ENCODE data around the gene VPS39.

VPS39 gene

GRCh38 chr15:42153874-42154211 is 54.3 kb downstream of the VPS39 start:
- H3K4me1 ChIP-seq (ENCODE audit: control insufficient read depth, insufficient read depth, low read length) = no peaks in the 10 kb centered on the region; the same call in 1 of the 2 replicates
- no peak overlapping the region for H3K4me3 ChIP-seq (ENCODE audit: low read depth, low read length)
- peaks cover 0 to 3% of the 10 kb centered on the region in 2 experiments; a peak in 1 of 3 replicates for H3K36me3 ChIP-seq (ENCODE audit: control insufficient read depth in 2 of 2, insufficient read depth in 1 of 2, low read length in 2 of 2)
- ChIA-PET POLR2A (no interaction called here), CTCF (interaction anchor here (0.6 to 0.8 kb wide), 2 partner anchors 15 to 70 kb away, joined by 3 read pairs; no protein-coding TSS in a partner anchor)
- TF ChIP-seq ZNF830 (tag by site-specific recombination; IDR thresholded peaks at IDR 0.05; ENCODE audit: low read depth) (no peak), FEZF1 (tag by site-specific recombination; IDR thresholded peaks at IDR 0.05) (no peak), ZNF624 (tag by site-specific recombination; IDR thresholded peaks at IDR 0.05) (no peak), SP3 (tag by site-specific recombination; IDR thresholded peaks at IDR 0.05) (no peak), ZNF239 (tag by site-specific recombination; IDR thresholded peaks at IDR 0.05) (no peak), ZNF223 (tag by site-specific recombination; IDR thresholded peaks at IDR 0.05) (no peak), MEIS1 (CRISPR knock-in tag; IDR thresholded peaks at IDR 0.05; ENCODE audit: borderline replicate concordance) (no peak), SP2 (tag by site-specific recombination; IDR thresholded peaks at IDR 0.05) (no peak)
- TF ChIP-seq, protein P1, sequence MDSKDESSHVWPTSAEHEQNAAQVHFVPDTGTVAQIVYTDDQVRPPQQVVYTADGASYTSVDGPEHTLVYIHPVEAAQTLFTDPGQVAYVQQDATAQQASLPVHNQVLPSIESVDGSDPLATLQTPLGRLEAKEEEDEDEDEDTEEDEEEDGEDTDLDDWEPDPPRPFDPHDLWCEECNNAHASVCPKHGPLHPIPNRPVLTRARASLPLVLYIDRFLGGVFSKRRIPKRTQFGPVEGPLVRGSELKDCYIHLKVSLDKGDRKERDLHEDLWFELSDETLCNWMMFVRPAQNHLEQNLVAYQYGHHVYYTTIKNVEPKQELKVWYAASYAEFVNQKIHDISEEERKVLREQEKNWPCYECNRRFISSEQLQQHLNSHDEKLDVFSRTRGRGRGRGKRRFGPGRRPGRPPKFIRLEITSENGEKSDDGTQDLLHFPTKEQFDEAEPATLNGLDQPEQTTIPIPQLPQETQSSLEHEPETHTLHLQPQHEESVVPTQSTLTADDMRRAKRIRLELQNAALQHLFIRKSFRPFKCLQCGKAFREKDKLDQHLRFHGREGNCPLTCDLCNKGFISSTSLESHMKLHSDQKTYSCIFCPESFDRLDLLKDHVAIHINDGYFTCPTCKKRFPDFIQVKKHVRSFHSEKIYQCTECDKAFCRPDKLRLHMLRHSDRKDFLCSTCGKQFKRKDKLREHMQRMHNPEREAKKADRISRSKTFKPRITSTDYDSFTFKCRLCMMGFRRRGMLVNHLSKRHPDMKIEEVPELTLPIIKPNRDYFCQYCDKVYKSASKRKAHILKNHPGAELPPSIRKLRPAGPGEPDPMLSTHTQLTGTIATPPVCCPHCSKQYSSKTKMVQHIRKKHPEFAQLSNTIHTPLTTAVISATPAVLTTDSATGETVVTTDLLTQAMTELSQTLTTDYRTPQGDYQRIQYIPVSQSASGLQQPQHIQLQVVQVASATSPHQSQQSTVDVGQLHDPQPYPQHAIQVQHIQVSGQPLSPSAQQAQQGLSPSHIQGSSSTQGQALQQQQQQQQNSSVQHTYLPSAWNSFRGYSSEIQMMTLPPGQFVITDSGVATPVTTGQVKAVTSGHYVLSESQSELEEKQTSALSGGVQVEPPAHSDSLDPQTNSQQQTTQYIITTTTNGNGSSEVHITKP (tag by site-specific recombination; IDR thresholded peaks at IDR 0.05) = no peak
- no peaks in the 10 kb centered on the region for H3K9me3 ChIP-seq (ENCODE audit: control insufficient read depth, insufficient read depth, low read depth, low read length)
- no peak overlapping the region for H3K27ac ChIP-seq (ENCODE audit: extremely low read depth, low read depth, low read length)

GRCh38 chr15:42152921-42153698 is 55.0 kb downstream of the VPS39 start:
- H3K4me1 ChIP-seq (ENCODE audit: control insufficient read depth, insufficient read depth, low read length) = no peaks in the 10 kb centered on the region; the same call in 1 of the 2 replicates
- H3K27ac ChIP-seq (ENCODE audit: extremely low read depth, low read depth, low read length) = no peak overlapping the region
- ChIA-PET POLR2A (no interaction called here), CTCF (interaction anchor here (0.6 kb wide), 1 partner anchor 69 kb away, joined by 3 read pairs; no protein-coding TSS in a partner anchor)
- H3K9me3 ChIP-seq (ENCODE audit: control insufficient read depth, insufficient read depth, low read depth, low read length) = no peaks in the 10 kb centered on the region
- H3K4me3 ChIP-seq (ENCODE audit: low read depth, low read length) = no peak overlapping the region
- no peaks in the 10 kb centered on the region for H3K36me3 ChIP-seq (ENCODE audit: control insufficient read depth in 2 of 2, insufficient read depth in 1 of 2, low read length in 2 of 2)
- TF ChIP-seq, protein P2, sequence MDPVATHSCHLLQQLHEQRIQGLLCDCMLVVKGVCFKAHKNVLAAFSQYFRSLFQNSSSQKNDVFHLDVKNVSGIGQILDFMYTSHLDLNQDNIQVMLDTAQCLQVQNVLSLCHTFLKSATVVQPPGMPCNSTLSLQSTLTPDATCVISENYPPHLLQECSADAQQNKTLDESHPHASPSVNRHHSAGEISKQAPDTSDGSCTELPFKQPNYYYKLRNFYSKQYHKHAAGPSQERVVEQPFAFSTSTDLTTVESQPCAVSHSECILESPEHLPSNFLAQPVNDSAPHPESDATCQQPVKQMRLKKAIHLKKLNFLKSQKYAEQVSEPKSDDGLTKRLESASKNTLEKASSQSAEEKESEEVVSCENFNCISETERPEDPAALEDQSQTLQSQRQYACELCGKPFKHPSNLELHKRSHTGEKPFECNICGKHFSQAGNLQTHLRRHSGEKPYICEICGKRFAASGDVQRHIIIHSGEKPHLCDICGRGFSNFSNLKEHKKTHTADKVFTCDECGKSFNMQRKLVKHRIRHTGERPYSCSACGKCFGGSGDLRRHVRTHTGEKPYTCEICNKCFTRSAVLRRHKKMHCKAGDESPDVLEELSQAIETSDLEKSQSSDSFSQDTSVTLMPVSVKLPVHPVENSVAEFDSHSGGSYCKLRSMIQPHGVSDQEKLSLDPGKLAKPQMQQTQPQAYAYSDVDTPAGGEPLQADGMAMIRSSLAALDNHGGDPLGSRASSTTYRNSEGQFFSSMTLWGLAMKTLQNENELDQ (tag by site-specific recombination; IDR thresholded peaks at IDR 0.05; ENCODE audit: low read depth) = no peak
- TF ChIP-seq ZNF121 (tag by site-specific recombination; IDR thresholded peaks at IDR 0.05) = no peak
- no peak for TF ChIP-seq ZNF830 (tag by site-specific recombination; IDR thresholded peaks at IDR 0.05; ENCODE audit: low read depth)
- no peak for TF ChIP-seq ZNF777 (tag by site-specific recombination; IDR thresholded peaks at IDR 0.05; ENCODE audit: borderline replicate concordance)
- TF ChIP-seq WT1 (tag by site-specific recombination; IDR thresholded peaks at IDR 0.05) = no peak
- no peak for TF ChIP-seq ZNF37A (tag by site-specific recombination; IDR thresholded peaks at IDR 0.05)
- TF ChIP-seq IKZF3 (tag by site-specific recombination; IDR thresholded peaks at IDR 0.05) = no peak
- TF ChIP-seq ZNF529 (tag by site-specific recombination; IDR thresholded peaks at IDR 0.05; ENCODE audit: insufficient replicate concordance) = no peak
- TF ChIP-seq GLIS2 (tag by site-specific recombination; IDR thresholded peaks at IDR 0.05) = no peak
- TF ChIP-seq, protein P3, sequence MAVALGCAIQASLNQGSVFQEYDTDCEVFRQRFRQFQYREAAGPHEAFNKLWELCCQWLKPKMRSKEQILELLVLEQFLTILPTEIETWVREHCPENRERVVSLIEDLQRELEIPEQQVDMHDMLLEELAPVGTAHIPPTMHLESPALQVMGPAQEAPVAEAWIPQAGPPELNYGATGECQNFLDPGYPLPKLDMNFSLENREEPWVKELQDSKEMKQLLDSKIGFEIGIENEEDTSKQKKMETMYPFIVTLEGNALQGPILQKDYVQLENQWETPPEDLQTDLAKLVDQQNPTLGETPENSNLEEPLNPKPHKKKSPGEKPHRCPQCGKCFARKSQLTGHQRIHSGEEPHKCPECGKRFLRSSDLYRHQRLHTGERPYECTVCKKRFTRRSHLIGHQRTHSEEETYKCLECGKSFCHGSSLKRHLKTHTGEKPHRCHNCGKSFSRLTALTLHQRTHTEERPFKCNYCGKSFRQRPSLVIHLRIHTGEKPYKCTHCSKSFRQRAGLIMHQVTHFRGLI (tag by site-specific recombination; IDR thresholded peaks at IDR 0.05) = no peak
- TF ChIP-seq, protein P4, sequence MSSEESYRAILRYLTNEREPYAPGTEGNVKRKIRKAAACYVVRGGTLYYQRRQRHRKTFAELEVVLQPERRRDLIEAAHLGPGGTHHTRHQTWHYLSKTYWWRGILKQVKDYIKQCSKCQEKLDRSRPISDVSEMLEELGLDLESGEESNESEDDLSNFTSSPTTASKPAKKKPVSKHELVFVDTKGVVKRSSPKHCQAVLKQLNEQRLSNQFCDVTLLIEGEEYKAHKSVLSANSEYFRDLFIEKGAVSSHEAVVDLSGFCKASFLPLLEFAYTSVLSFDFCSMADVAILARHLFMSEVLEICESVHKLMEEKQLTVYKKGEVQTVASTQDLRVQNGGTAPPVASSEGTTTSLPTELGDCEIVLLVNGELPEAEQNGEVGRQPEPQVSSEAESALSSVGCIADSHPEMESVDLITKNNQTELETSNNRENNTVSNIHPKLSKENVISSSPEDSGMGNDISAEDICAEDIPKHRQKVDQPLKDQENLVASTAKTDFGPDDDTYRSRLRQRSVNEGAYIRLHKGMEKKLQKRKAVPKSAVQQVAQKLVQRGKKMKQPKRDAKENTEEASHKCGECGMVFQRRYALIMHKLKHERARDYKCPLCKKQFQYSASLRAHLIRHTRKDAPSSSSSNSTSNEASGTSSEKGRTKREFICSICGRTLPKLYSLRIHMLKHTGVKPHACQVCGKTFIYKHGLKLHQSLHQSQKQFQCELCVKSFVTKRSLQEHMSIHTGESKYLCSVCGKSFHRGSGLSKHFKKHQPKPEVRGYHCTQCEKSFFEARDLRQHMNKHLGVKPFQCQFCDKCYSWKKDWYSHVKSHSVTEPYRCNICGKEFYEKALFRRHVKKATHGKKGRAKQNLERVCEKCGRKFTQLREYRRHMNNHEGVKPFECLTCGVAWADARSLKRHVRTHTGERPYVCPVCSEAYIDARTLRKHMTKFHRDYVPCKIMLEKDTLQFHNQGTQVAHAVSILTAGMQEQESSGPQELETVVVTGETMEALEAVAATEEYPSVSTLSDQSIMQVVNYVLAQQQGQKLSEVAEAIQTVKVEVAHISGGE (tag by site-specific recombination; conservative IDR thresholded peaks at IDR 0.05; ENCODE audit: low read depth) = no peak
- TF ChIP-seq ZNF596 (tag by site-specific recombination; IDR thresholded peaks at IDR 0.05) = no peak
- TF ChIP-seq ZNF19 (tag by site-specific recombination; IDR thresholded peaks at IDR 0.05; ENCODE audit: low read depth) = no peak
- no peak for TF ChIP-seq ZNF174 (tag by site-specific recombination; IDR thresholded peaks at IDR 0.05)
- no peak for TF ChIP-seq ZNF623 (tag by site-specific recombination; IDR thresholded peaks at IDR 0.05)
